Left colon (tissue), 2 donors: ENCODE data around the gene NPY5R. TPM values are rescaled to one million over a fixed set of nuclear protein-coding genes. Genes with fewer than 3 reads are reported as not detected.

ENCODE experiments used
- ATAC-seq: fragments of 200-7000 bp; cut with Tn5 transposase; one replicate; pipeline ENCODE4 v1.9.1; 2020; ENCODE audit warnings: mild to moderate bottlenecking, moderate library complexity
- DNase-seq, 2 donors: peaks; one replicate each; pipeline ENCODE4 v3.0.0-alpha.2; 2020
- intact Hi-C, 2 donors: fragments of 100-400 bp; cut with DNase I in 1 of 2; cut with micrococcal nuclease in 1 of 2; formaldehyde crosslinking; loops; one replicate each; pipeline versions ENCODE4 v1.11.2 to v1.14.0; 2022; cut with DNase I, micrococcal nuclease
- total RNA-seq, 2 donors: library from RNA; stranded (reverse); fragmentation: NEBNext Ultra II Directional; extraction: Animal tissue kit (Norgen Biotek cat#: 25700); gene quantifications; one replicate each; pipeline ENCODE4 v1.2.1, GENCODE V29; 2021
- donor health status: DM: no; HTN: no; CAD: no.
- donor health status: DM: yes; HTN: yes; CAD: no.

NPY5R gene
- total RNA-seq, 2 donors from 2014 or later: 0.55 to 0.70 TPM

DNA sequence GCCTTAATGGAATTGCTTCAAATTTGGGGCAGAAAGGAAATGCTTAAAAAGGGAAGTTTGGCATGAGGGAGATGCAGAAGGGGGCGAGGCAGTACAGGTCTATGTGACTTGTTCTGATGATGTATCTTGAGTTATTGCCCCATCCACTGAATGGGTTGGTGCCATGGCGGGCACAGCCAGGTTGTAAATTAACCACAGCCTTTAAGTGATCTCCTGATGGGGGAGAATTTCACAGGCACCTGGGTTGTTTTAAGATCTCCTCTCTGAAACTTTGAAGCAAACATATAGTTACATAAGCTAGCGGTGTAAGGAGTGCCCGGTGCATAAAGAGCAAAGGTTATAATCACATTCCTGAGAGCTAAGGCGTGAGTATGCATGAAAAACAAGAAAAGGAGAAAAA lies 37.0 kb downstream of the NPY5R start:
- peak; percentile 21 to 49 for DNase-seq
- intact Hi-C loops: no loop called here
- ATAC-seq: peak; percentile 74

DNA sequence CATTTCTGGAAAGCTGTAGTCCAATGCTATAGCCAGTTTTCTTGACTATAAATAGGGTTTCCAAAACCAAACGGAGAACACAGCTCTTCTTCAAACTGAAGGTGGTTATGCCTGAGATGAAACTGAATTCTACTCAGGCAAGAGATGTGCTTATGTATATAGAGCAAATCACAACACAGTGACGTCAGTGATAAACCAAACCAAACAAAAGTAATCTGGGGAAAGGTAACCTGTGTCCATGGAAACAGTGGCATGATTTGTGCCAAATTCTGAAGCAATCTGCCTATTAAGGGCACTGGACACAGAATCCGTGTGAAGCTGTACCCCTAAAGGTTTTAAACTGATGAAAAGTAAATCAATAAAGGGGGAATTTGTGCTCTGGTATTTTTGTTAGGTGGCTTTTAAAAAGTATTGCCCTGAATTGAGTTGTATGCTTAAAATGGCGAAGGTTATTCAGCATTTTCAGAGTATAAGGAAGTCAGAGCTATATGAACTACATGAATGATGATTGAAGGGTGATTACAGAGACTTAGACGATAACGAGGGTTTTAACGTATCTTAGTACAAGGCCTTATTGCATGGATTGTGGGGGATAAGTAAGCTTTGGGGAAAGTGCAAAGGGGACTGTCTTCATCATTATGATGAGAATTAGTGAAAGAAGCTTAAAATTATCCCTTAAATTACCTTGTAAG lies 38.6 kb downstream of the NPY5R start:
- peak; percentile 78 for ATAC-seq
- intact Hi-C loops: no loop called here
- no peak for DNase-seq

DNA sequence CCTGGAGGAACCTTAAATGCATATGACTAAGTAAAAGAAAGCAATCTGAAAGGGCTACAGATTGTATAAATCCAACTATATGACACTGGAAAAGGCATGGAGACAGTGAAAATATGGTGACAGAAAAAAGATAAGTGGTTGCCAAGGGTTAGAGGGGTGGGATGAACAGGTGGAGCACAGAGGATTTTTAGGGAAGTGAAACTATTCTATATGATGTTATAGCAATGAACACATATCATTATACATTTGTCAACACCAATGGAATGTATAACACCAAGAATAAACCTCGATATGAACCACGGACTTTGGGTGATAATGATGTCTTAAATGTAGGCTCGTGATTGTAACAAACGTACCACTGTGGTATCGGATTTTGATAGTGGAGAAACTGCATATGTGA lies 40.7 kb downstream of the NPY5R start:
- DNase-seq (no peak), ATAC-seq (no peak)
- intact Hi-C loops: no loop called here

DNA sequence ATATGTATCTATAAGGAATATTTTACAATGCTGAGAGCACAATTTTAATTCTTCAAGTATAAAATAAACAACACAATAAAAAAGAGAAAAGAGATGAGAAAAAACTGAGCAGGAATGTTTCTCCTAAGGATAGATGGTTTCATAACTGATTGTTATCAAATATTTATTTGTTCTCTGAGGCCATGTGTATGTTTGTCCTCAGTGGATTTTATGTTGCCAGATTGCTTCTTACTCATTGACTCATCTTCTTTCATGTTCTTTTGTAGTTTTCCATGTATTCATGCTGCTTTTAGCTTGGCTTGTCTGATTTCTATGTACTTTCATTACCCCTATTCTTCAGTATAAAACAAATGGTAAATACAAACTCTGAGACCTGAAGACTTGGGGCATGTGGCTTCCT lies 41.2 kb downstream of the NPY5R start:
- DNase-seq (no peak), ATAC-seq (no peak)
- intact Hi-C loops: no loop called here

DNA sequence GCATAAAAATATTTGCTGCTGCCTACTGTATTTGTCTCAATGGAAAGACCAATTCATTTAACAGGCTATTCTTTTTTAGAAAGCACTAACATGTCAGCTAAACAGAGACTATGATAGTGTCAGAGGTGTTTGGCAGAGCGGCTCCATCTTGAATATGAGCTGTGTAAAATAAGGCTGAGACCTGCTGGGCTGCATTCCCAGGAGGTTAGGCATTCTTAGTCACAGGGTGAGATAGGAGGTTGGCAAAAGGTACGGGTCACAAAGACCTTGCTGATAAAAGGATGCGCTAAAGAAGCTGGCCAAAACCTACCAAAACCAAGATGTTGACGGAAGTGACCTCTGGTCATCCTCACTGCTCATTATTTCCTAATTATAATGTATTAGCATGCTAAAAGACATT lies 41.8 kb downstream of the NPY5R start:
- ATAC-seq (no peak), DNase-seq (no peak)
- intact Hi-C loops: no loop called here

DNA sequence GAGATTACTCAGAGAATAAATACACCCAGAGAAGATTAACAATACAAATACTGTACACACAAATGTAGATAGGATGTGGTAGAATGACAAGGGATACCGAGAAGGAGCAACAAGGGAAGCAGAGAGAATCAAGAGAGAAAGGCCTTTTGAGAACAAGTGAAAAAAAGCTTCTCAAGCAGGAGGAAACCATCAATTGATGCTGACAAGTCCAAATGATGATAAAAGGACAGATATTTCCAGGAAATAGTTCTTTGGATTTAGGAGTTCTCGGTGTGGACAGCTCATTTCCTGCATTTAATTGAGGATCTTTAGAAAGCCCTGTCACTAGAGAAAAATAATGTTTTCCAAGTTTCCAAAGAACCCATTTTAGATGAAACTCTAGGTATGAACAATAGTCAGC lies 48.1 kb downstream of the NPY5R start:
- DNase-seq (no peak), ATAC-seq (no peak)
- intact Hi-C loops: no loop called here

DNA sequence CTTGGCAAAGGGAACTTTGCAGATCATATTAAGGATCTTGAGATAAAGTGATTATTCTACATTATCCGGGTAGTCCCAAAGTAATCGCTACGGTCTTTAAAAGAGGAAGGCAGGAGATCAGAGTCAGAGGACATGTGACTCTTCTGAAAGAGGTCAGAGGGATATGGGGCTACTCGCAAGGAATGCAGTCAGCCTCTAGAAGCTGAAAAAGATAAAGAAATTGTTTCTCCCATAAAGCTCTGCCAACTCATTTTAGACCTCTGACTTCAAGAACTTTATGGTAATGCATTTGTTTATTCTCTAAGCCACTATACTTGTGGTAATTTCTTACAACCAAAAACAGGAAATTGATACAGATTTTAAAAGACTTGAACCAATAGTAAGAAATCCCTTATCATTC lies 48.6 kb downstream of the NPY5R start:
- intact Hi-C loops: no loop called here
- ATAC-seq (no peak), DNase-seq (no peak)

DNA sequence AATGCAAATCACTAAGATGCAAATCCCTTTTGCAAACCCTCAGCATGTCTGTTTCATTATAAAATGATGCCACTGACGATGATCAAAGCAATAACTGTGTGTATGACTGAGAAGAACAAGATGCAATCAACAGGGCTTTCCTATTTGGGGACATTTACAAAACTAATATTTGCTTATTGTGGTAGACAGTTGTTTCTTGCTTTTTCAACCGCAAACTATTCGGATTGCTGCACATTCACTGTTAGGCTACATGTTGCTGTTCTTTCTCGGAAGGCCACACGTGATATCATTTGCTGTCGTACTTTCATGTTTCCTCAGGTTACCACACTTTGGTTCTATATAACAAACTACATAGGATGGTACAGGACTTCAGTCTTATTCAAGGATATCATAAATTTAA lies 49.8 kb downstream of the NPY5R start:
- intact Hi-C loops: no loop called here
- DNase-seq (no peak), ATAC-seq (no peak)

DNA sequence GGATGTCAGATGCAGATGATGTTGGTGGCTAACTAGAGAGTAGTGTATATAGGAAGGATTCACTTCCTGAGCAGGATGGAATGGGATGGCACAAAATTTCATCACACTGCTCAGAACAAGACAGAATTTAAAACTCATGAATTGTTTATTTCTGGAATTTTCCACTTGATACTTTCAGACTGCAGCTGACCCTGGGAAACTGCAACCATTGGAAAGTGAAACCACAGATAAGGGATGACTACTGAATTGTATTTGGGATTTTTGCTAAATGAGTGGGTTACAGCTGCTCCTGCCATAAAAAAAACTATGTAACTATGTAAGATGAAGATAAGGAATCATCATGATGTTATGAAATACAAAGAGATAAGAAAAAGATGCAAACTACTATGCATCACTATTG lies 51.4 kb downstream of the NPY5R start:
- DNase-seq: no peak
- intact Hi-C loops: no loop called here
- ATAC-seq: no peak

DNA sequence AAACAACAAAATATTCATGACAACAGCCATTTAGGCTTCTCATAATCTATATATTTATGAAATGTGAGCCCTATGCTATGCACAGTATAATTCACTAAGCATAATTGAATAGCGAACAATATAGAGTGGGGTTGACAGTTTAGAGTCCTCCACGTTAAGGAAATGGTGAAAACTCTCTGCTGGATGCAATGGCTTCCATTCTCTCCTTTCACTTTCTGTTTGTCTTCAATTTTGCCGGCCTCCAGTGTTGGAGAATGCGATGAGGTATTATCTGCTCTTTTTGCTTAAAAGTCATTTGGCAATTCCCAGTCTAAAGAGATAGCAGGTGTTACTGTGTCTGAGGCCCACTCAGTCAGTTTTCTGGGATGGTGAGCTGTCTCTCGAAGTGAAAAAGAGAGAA lies 52.1 kb downstream of the NPY5R start:
- DNase-seq: no peak

DNA sequence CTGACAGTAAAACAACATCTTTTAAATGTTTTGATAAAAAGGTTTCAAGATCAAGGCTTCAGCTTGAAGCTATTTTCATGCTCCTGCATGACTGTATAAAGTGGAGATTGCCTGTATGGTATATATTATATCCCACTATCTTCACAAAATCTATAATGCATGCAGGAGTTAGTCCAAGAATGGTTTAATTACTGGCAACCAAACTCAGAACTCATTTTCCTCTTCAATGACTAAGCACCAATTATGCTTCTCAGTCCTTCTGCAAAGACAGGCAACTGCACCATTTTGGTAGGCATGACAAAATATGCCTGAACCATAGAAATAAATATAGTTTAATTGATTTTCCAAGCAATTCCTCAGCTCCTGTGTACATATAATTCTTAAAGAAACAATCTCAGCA lies 54.5 kb downstream of the NPY5R start:
- intact Hi-C loops: no loop called here
- ATAC-seq (no peak), DNase-seq (no peak)

More for the DNA sequence above, 52.1 kb downstream of the NPY5R start:
- intact Hi-C loops: no loop called here
- ATAC-seq: no peak

DNA sequence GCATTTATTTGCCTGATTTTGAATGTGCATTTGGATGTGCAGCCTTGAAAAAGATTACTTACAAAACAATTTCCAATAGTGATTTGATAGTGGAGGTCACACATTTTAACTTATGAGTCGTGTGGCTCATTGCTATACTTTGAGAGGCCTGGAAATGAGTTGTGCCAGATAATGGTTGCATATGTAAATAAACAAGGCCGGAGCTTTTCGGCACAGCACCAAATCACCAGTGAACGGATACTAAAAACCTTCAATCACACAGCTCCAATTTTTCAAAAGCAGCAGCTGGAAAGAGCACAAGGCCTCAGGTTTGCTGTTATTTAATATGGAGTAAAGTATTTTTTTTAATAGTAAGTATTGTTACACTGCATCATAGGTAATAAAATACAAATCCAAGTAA lies 57.2 kb downstream of the NPY5R start:
- intact Hi-C loops: no loop called here
- no peak for ATAC-seq
- no peak for DNase-seq

Other genes with a start within 250 kb of the NPY5R start
- 10 to 100 TPM; 13.5 to 15.3 TPM for gene NAF1, start 177.0 kb upstream of the NPY5R start, total RNA-seq
- gene NPY1R, start 11.3 kb upstream of the NPY5R start, total RNA-seq: 1 to 10 TPM; 4.9 to 6.6 TPM
- not detected for gene TKTL2, start 129.9 kb downstream of the NPY5R start, total RNA-seq
- 10 to 100 TPM; 14.6 to 20.6 TPM for gene TMA16, start 150.8 kb downstream of the NPY5R start, total RNA-seq